Mesenchymal stem cell (in vitro differentiated cells and primary cell): ENCODE measurements around the gene PGF.

ENCODE experiments used
- DNase-seq: peaks from one replicate; pipeline ENCODE4 v3.0.0-alpha.2; 2013
- H2AFZ ChIP-seq: one replicate; pipeline ENCODE4 v1.6.1; 2013; ENCODE audit warnings: low read depth, mild to moderate bottlenecking, control low read depth, inconsistent platforms, low read length, moderate library complexity
- H2AK5ac ChIP-seq: 2 replicates; pipeline ENCODE4 v1.6.1; 2013; ENCODE audit warnings: low read length, moderate library complexity, mild to moderate bottlenecking, inconsistent platforms; ENCODE audit not compliant: severe bottlenecking
- H2BK120ac ChIP-seq: one replicate; pipeline ENCODE4 v1.6.1; 2013; ENCODE audit warnings: low read depth, mild to moderate bottlenecking, inconsistent platforms, low read length, moderate library complexity
- H2BK12ac ChIP-seq, 2 experiments: one replicate each; pipeline ENCODE4 v1.6.1; 2013; ENCODE audit warnings: inconsistent platforms in 2 of 2, low read length in 2 of 2, mild to moderate bottlenecking in 2 of 2, moderate library complexity in 2 of 2, control low read depth in 1 of 2
- H2BK15ac ChIP-seq: one replicate; pipeline ENCODE4 v1.6.1; 2013; ENCODE audit warnings: mild to moderate bottlenecking, low read depth, inconsistent platforms; ENCODE audit not compliant: poor library complexity, severe bottlenecking
- H2BK5ac ChIP-seq: 2 replicates; pipeline ENCODE4 v1.6.1; 2013; ENCODE audit warnings: low read depth, mild to moderate bottlenecking, low read length, control low read depth, inconsistent platforms; ENCODE audit not compliant: poor library complexity, severe bottlenecking
- H3K14ac ChIP-seq, 2 experiments: one replicate each; pipeline ENCODE4 v1.6.1; 2013; ENCODE audit warnings: inconsistent platforms in 2 of 2, low read length in 2 of 2, control low read depth in 1 of 2, mild to moderate bottlenecking in 1 of 2, moderate library complexity in 1 of 2
- H3K18ac ChIP-seq, 2 experiments: one replicate each; pipeline ENCODE4 v1.6.1; 2013; ENCODE audit warnings: inconsistent platforms in 2 of 2, low read length in 2 of 2, control low read depth in 1 of 2, low read depth in 1 of 2, mild to moderate bottlenecking in 1 of 2
- H3K23ac ChIP-seq, 2 experiments: one replicate each; pipeline ENCODE4 v1.6.1; 2013; ENCODE audit warnings: inconsistent platforms in 2 of 2, low read length in 2 of 2, mild to moderate bottlenecking in 2 of 2, moderate library complexity in 2 of 2, control low read depth in 1 of 2
- H3K27ac ChIP-seq: 2 replicates; pipeline ENCODE4 v1.5.1; 2013; ENCODE audit warnings: mild to moderate bottlenecking, moderate library complexity, low read length, control low read depth, inconsistent platforms; ENCODE audit not compliant: poor library complexity, severe bottlenecking
- H3K27me3 ChIP-seq, 2 experiments: 2 replicates each; pipeline versions ENCODE4 v1.6.1 to v1.7.0; 2013; ENCODE audit warnings: low read length in 2 of 2, mild to moderate bottlenecking in 2 of 2, moderate library complexity in 2 of 2, control low read depth in 1 of 2, inconsistent platforms in 1 of 2; ENCODE audit not compliant: control insufficient read depth in 1 of 2, insufficient read depth in 1 of 2
- H3K36me3 ChIP-seq, 2 experiments: 2 replicates each; pipeline versions ENCODE4 v1.6.1 to v1.7.0; 2013; ENCODE audit warnings: low read length in 2 of 2, control low read depth in 1 of 2, inconsistent platforms in 1 of 2, low read depth in 1 of 2, mild to moderate bottlenecking in 1 of 2; ENCODE audit not compliant: insufficient read depth in 2 of 2, control insufficient read depth in 1 of 2
- H3K4ac ChIP-seq, 2 experiments: one replicate each; pipeline ENCODE4 v1.6.1; 2013; ENCODE audit warnings: inconsistent platforms in 2 of 2, low read length in 2 of 2, mild to moderate bottlenecking in 2 of 2, moderate library complexity in 2 of 2, control low read depth in 1 of 2, low read depth in 1 of 2
- H3K4me1 ChIP-seq: 2 replicates; pipeline ENCODE4 v1.6.1; 2013; ENCODE audit warnings: low read depth, low read length, control low read depth; ENCODE audit not compliant: control insufficient read depth, insufficient read depth
- H3K4me2 ChIP-seq: 2 replicates; pipeline ENCODE4 v1.6.1; 2013; ENCODE audit warnings: low read length, mild to moderate bottlenecking, inconsistent platforms; ENCODE audit not compliant: poor library complexity, severe bottlenecking
- H3K4me3 ChIP-seq, 2 experiments: 2 replicates each; pipeline versions ENCODE4 v1.5.1 to v1.7.0; 2013; ENCODE audit warnings: low read length in 2 of 2, mild to moderate bottlenecking in 2 of 2, control low read depth in 1 of 2, low read depth in 1 of 2; ENCODE audit not compliant: insufficient read depth in 1 of 2
- H3K79me1 ChIP-seq: replicated peaks from 2 replicates; pipeline ENCODE4 v1.6.1; 2013; ENCODE audit warnings: mild to moderate bottlenecking, control low read depth, low read length, inconsistent platforms; ENCODE audit not compliant: poor library complexity, severe bottlenecking
- H3K9ac ChIP-seq: 2 replicates; pipeline ENCODE4 v1.7.0; 2013; ENCODE audit warnings: mild to moderate bottlenecking, low read length, moderate library complexity
- H3K9me3 ChIP-seq: 2 replicates; pipeline ENCODE4 v1.7.0; 2013; ENCODE audit warnings: mild to moderate bottlenecking, low read length; ENCODE audit not compliant: control insufficient read depth
- H4K8ac ChIP-seq: one replicate; pipeline ENCODE4 v1.6.1; 2013; ENCODE audit warnings: inconsistent platforms, mild to moderate bottlenecking, low read length, moderate library complexity
- H4K91ac ChIP-seq: one replicate; pipeline ENCODE4 v1.6.1; 2013; ENCODE audit warnings: mild to moderate bottlenecking, low read length, inconsistent platforms
- WGBS: methylation state at CpG from one replicate; pipeline ENCODE4 v1.1.7; 2013; ENCODE audit warnings: mixed read lengths; 5-methylcytosine and 5-hydroxymethylcytosine counted together

Gene PGF

DNA sequence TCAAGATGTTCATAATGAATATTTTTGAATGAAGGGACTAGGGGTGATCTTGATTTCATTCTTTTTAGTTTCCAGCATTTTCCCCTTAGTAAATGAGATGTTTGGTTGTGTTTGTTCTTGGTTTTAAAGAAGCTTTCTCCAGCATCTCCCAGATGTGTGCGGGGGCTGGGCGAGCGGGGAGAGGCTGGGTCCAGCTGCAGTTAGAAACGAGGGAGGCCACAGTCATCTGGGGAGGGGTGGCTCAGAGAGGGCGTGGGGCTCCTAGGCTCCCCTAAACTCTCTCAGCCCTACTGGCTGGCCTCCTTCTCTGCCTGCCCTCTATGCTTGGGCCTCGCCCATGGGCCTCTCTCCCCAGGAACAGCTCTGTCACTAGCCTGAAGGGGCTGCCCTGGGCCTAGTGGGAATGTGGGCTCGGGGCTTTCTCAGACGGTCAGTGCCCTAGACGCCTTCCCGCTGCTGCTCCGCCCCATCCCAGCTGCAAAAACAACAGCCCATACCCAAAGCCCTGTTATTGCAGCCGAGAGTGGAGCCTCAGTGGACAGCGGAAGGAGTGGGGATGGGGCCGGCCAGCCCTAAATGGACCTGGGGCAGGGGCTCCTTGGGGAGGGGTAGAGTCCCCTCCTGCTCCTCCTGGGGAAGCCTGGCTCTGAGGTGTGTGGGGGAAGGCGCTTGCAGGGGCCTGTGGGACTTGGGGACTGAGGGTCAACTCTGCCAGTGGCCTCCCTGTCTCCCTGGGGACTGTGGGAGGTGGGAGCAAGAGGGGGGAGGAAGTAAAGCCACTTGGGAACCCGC, 29.0 kb upstream of the PGF start:
- Histone ChIP-seq H3K4me1 (peaks cover 38% of the 10 kb centered on the region), H3K79me1 (no peaks in the 10 kb centered on the region), H3K23ac (no peak overlapping the region), H3K27me3 (no peaks in the 10 kb centered on the region), H4K91ac (no peak overlapping the region), H3K18ac (no peak overlapping the region), H3K9ac (no peak overlapping the region), H3K9me3 (no peaks in the 10 kb centered on the region), H2BK12ac (no peak overlapping the region), H2AFZ (no peak overlapping the region), H3K4me3 (peak overlapping the region in 1 of 2 experiments; percentile 14), H2BK5ac (no peak overlapping the region), H3K4ac (no peak overlapping the region), H3K14ac (no peak overlapping the region), H2BK120ac (no peak overlapping the region), H3K4me2 (no peak overlapping the region), H3K27ac (no peak overlapping the region), H3K36me3 (no peaks in the 10 kb centered on the region), H4K8ac (no peak overlapping the region), H2BK15ac (no peak overlapping the region), H2AK5ac (no peak overlapping the region)
- no peak for DNase-seq
- 74% methylated on average over 13 of the region's 16 CpGs for WGBS

DNA sequence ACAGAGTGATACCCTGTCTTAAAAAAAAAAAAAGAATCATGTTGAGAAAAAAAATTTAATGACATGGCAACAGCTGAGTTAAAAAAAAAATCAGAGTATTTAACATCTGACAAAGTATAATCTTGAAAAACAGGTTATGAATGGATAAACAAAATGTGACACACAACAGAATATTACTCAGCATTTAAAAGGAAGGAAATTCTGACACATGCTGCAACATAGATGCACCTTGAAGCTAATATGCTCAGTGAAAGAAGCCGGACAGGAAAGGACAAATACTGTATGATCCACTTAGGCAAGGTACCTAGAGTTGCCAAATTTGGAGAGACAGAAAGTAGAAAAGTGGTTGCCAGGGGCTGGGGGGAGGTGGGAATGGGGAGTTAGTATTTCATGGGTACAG, 27.9 kb upstream of the PGF start:
- Histone ChIP-seq H3K18ac (no peak overlapping the region), H3K14ac (no peak overlapping the region), H3K27ac (no peak overlapping the region), H3K9ac (no peak overlapping the region), H2AK5ac (no peak overlapping the region), H2AFZ (no peak overlapping the region), H2BK15ac (no peak overlapping the region), H3K4ac (no peak overlapping the region), H3K4me3 (no peak overlapping the region), H2BK5ac (no peak overlapping the region), H2BK12ac (no peak overlapping the region), H3K23ac (no peak overlapping the region), H3K4me2 (no peak overlapping the region), H4K91ac (no peak overlapping the region), H3K9me3 (no peaks in the 10 kb centered on the region), H2BK120ac (no peak overlapping the region), H3K27me3 (no peaks in the 10 kb centered on the region), H3K4me1 (peaks cover 45% of the 10 kb centered on the region), H4K8ac (no peak overlapping the region), H3K36me3 (no peaks in the 10 kb centered on the region), H3K79me1 (no peaks in the 10 kb centered on the region)
- no peak for DNase-seq
- WGBS, result 94% methylated on average over 1 of the region's 1 CpG

DNA sequence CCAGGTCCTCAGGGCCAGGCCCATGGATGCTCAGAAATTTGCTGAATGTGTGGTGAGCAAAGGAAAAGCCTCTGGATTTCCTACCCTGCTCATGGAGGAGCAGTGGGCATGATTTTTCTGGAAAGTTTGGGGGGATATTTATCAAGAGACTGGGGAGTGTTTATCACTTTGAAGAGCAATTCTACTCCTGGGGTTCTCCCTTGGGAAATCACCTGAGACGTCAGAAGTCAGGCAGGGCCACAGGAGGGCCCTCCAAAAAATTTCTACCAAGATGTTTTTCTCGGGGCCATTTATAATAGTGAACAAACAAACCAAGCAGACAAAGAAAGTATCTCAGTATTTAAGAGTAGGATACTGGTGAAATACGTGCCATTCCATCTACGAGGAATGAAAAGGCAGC, 27.3 kb upstream of the PGF start:
- Histone ChIP-seq H3K14ac (no peak overlapping the region), H3K23ac (no peak overlapping the region), H3K27me3 (no peaks in the 10 kb centered on the region), H4K91ac (no peak overlapping the region), H4K8ac (no peak overlapping the region), H3K79me1 (no peaks in the 10 kb centered on the region), H3K4ac (no peak overlapping the region), H3K9me3 (no peaks in the 10 kb centered on the region), H2BK12ac (no peak overlapping the region), H2BK15ac (no peak overlapping the region), H2AFZ (no peak overlapping the region), H3K4me3 (no peak overlapping the region), H2AK5ac (peak overlapping the region; percentile 1), H2BK120ac (peak overlapping the region; percentile 77), H3K18ac (no peak overlapping the region), H3K36me3 (no peaks in the 10 kb centered on the region), H2BK5ac (no peak overlapping the region), H3K9ac (no peak overlapping the region), H3K4me2 (no peak overlapping the region), H3K4me1 (peaks cover 46% of the 10 kb centered on the region), H3K27ac (no peak overlapping the region)
- 93% methylated on average over 3 of the region's 4 CpGs for WGBS
- no peak for DNase-seq

DNA sequence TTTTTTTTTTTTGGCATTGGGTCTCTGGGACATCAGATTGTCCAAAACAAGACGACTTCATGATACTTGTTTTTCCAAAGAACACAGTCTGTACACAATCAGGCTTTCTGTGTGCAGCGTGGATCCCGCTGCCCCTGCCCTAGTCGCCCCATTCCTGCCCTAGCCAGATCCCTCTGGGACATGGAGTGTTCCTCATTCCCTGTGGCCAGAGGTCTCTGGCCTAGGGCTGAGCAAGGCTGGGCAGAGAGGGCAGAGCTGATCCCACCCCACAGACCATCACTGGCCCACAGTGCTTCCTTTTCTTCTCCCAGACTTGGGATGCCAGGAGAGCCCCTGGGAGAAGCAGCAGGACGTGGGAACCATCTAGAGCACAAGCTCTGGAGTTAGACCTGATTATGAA, 26.4 kb upstream of the PGF start:
- peak overlapping the region in 1 of 2 experiments; percentile 7 for H2BK12ac ChIP-seq
- no peak overlapping the region for H3K4me3 ChIP-seq
- H3K4ac ChIP-seq, result no peak overlapping the region
- H3K23ac ChIP-seq, result no peak overlapping the region
- H4K8ac ChIP-seq, result no peak overlapping the region
- H3K9me3 ChIP-seq, result no peaks in the 10 kb centered on the region
- no peak overlapping the region for H3K18ac ChIP-seq
- H2BK15ac ChIP-seq, result peak overlapping the region; percentile 44
- H3K14ac ChIP-seq, result no peak overlapping the region
- no peak overlapping the region for H2AFZ ChIP-seq
- no peak overlapping the region for H3K27ac ChIP-seq
- H2AK5ac ChIP-seq, result peak overlapping the region; percentile 1
- H3K27me3 ChIP-seq, result no peaks in the 10 kb centered on the region
- H4K91ac ChIP-seq, result peak overlapping the region; percentile 48
- no peaks in the 10 kb centered on the region for H3K36me3 ChIP-seq
- no peak overlapping the region for H2BK5ac ChIP-seq
- no peak overlapping the region for H3K4me2 ChIP-seq
- no peak overlapping the region for H2BK120ac ChIP-seq
- no peaks in the 10 kb centered on the region for H3K79me1 ChIP-seq
- peaks cover 48% of the 10 kb centered on the region for H3K4me1 ChIP-seq
- no peak for DNase-seq
- WGBS, result 91% methylated on average over 5 of the region's 5 CpGs
- no peak overlapping the region for H3K9ac ChIP-seq
